WI38 (cell line): ENCODE measurements around the gene LRRTM1.

Experiments used
- H3K4me3 ChIP-seq: 2 replicates; pipeline ENCODE4 v1.5.1; 2011; ENCODE audit warnings: low read depth, mild to moderate bottlenecking, control low read depth, low read length
- TF ChIP-seq, protein P1 (sequence below): IDR thresholded peaks from 2 replicates; pipeline ENCODE4 v1.5.1; 2012; ENCODE audit warnings: low read depth, mild to moderate bottlenecking, control low read depth, low read length

LRRTM1 gene

DNA sequence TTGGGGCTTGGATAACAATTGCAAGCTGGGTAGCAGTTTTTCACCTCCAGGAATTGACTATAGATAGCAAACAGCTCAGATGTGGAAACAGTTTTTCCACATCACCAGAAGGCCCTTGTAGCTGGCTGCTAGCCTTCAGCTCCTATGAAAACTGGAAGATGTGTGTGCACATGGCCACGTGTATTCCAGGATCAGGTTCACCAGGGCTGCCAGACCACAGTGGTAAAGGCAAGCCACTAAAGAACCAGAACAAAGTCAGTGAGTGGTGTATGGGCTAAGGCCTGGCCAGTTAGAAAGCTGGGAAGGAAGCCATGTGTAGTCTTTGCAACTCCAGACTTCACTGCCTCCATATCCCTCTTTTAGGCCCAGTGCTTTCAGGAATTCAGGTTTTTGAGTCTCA, 12.9 kb downstream of the LRRTM1 start:
- TF ChIP-seq, protein P1, sequence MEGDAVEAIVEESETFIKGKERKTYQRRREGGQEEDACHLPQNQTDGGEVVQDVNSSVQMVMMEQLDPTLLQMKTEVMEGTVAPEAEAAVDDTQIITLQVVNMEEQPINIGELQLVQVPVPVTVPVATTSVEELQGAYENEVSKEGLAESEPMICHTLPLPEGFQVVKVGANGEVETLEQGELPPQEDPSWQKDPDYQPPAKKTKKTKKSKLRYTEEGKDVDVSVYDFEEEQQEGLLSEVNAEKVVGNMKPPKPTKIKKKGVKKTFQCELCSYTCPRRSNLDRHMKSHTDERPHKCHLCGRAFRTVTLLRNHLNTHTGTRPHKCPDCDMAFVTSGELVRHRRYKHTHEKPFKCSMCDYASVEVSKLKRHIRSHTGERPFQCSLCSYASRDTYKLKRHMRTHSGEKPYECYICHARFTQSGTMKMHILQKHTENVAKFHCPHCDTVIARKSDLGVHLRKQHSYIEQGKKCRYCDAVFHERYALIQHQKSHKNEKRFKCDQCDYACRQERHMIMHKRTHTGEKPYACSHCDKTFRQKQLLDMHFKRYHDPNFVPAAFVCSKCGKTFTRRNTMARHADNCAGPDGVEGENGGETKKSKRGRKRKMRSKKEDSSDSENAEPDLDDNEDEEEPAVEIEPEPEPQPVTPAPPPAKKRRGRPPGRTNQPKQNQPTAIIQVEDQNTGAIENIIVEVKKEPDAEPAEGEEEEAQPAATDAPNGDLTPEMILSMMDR = no peak
- H3K4me3 ChIP-seq = no peak overlapping the region

DNA sequence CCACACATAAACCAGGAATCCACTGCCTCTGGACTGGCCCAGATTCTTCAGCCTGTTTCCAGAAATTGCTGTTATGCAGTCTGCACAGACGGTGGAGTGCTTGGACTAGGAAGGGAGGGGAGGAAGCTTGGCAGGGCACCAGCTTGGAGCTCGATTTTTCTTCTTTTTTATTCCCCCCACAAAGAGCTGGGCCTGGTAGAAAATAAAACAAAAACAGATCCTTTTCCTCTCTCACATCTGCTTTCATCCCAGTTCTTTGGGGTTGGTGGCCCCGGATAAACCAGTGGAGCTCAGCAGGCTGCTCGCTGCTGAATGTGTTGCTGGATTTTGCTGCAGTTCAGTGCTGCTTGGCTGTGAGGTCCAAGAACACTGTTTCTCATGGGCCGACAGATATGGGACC, 16.0 kb downstream of the LRRTM1 start:
- no peak overlapping the region for H3K4me3 ChIP-seq
- TF ChIP-seq, protein P1 = no peak

GRCh38 chr2:80281049-80281448, 23.5 kb downstream of the LRRTM1 start:
- no peak overlapping the region for H3K4me3 ChIP-seq
- TF ChIP-seq, protein P1 = no peak

DNA sequence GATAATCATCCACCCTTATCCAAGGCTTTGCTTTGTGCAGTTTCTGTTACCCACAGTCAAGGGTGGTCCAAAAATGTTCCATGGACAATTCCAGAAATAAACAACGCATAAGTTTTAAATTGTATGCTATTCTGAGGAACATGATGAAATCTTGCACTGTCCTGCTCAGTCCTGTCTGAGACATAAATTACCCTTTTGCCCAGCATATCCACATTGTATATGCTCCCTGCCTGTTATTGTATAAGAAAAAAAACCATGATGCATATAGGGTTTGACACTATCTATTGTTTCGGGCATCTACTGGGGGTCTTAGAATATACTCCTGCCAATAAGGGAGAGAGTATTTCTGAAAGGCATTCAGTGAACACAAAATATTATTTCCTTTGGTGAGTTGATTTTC, 24.0 kb downstream of the LRRTM1 start:
- no peak overlapping the region for H3K4me3 ChIP-seq
- TF ChIP-seq, protein P1 = no peak

- TF ChIP-seq, protein P1 = no peak
- H3K4me3 ChIP-seq = no peak overlapping the region
Observed at GRCh38 chr2:80269806-80270205, 34.7 kb downstream of the LRRTM1 start.

- TF ChIP-seq, protein P1 = no peak
- H3K4me3 ChIP-seq = no peak overlapping the region
Observed at GRCh38 chr2:80266231-80266630, 38.3 kb downstream of the LRRTM1 start.

DNA sequence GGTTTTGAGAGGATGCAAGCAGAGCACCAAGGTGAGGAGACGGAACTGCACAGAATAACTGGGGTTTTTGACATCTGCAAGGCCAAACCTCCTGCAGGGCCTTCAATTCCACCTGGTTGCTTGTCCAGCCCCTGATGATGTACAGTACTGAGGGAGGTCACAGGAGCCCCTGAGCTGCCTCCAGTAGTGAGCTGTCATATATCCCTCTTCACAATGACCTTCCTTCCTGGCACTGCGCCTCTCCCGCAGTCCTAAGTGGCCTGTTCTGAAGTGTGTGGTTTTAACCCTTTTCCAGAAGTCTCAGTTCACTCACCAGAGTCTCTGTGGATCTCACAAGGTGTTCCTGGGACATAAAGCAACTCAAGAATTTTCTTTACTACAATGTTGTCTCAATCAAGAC, 45.3 kb downstream of the LRRTM1 start:
- TF ChIP-seq, protein P1 = no peak
- no peak overlapping the region for H3K4me3 ChIP-seq
